ENCODE data around the gene TAAR2.

TAAR2 gene

GRCh38 chr6:132633362-132633761 is 9.3 kb upstream of the TAAR2 start:
- DNase-seq (ENCODE audit: low read depth) = no peak
- no peak overlapping the region for H3K4me3 ChIP-seq (ENCODE audit: low read depth, low read length)
- TF ChIP-seq POLR2A (IDR thresholded peaks at IDR 0.05; ENCODE audit: extremely low read depth, insufficient read length) (no peak), MAX (IDR thresholded peaks at IDR 0.05; ENCODE audit: low read depth, low read length) (no peak), CTCF (IDR thresholded peaks at IDR 0.05; ENCODE audit: low read depth, low read length) (no peak), MYC (IDR thresholded peaks at IDR 0.05; ENCODE audit: low read depth, low read length) (no peak)

GRCh38 chr6:132623106-132623845 is 799 bp downstream of the TAAR2 start:
- TF ChIP-seq CTCF (IDR thresholded peaks at IDR 0.05; ENCODE audit: low read depth, low read length) (no peak), MAX (IDR thresholded peaks at IDR 0.05; ENCODE audit: low read depth, low read length) (no peak), MYC (IDR thresholded peaks at IDR 0.05; ENCODE audit: low read depth, low read length) (no peak), POLR2A (IDR thresholded peaks at IDR 0.05; ENCODE audit: extremely low read depth, insufficient read length) (no peak)

GRCh38 chr6:132616677-132617076 is 7.4 kb downstream of the TAAR2 start:
- no peak for DNase-seq (ENCODE audit: low read depth)
- H3K4me3 ChIP-seq (ENCODE audit: low read depth, low read length) = no peak overlapping the region
- no peak for TF ChIP-seq MAX (IDR thresholded peaks at IDR 0.05; ENCODE audit: low read depth, low read length)
- no peak for TF ChIP-seq POLR2A (IDR thresholded peaks at IDR 0.05; ENCODE audit: extremely low read depth, insufficient read length)
- TF ChIP-seq MYC (IDR thresholded peaks at IDR 0.05; ENCODE audit: low read depth, low read length) = no peak
- TF ChIP-seq CTCF (IDR thresholded peaks at IDR 0.05; ENCODE audit: low read depth, low read length) = no peak

More at GRCh38 chr6:132623106-132623845, 799 bp downstream of the TAAR2 start:
- H3K4me3 ChIP-seq (ENCODE audit: low read depth, low read length) = no peak overlapping the region
- DNase-seq (ENCODE audit: low read depth) = no peak

GRCh38 chr6:132614554-132614953 is 9.5 kb downstream of the TAAR2 start:
- H3K4me3 ChIP-seq (ENCODE audit: low read depth, low read length) = no peak overlapping the region
- no peak for DNase-seq (ENCODE audit: low read depth)

GRCh38 chr6:132612449-132613108 is 11.5 kb downstream of the TAAR2 start:
- TF ChIP-seq MAX (IDR thresholded peaks at IDR 0.05; ENCODE audit: low read depth, low read length) (no peak), MYC (IDR thresholded peaks at IDR 0.05; ENCODE audit: low read depth, low read length) (no peak), CTCF (IDR thresholded peaks at IDR 0.05; ENCODE audit: low read depth, low read length) (no peak), POLR2A (IDR thresholded peaks at IDR 0.05; ENCODE audit: extremely low read depth, insufficient read length) (no peak)
- no peak overlapping the region for H3K4me3 ChIP-seq (ENCODE audit: low read depth, low read length)
- no peak for DNase-seq (ENCODE audit: low read depth)

More at GRCh38 chr6:132614554-132614953, 9.5 kb downstream of the TAAR2 start:
- TF ChIP-seq MAX (IDR thresholded peaks at IDR 0.05; ENCODE audit: low read depth, low read length) = no peak
- no peak for TF ChIP-seq CTCF (IDR thresholded peaks at IDR 0.05; ENCODE audit: low read depth, low read length)
- no peak for TF ChIP-seq POLR2A (IDR thresholded peaks at IDR 0.05; ENCODE audit: extremely low read depth, insufficient read length)
- TF ChIP-seq MYC (IDR thresholded peaks at IDR 0.05; ENCODE audit: low read depth, low read length) = no peak
